Brain microvascular endothelial cell (primary cell): ENCODE results near the gene ZKSCAN4.

Experiments
- DNase-seq: peaks from one replicate; pipeline ENCODE4 v3.0.0-alpha.2; 2020
- H3K27ac ChIP-seq: fragments of 250-450 bp; sonication (Bioruptor Pico); 2 replicates; pipeline ENCODE4 v1.5.1; 2020; ENCODE audit warnings: mild to moderate bottlenecking, moderate library complexity
- H3K27me3 ChIP-seq: fragments of 250-450 bp; sonication (Bioruptor Pico); replicated peaks from 2 replicates; pipeline ENCODE4 v1.5.1; 2020; ENCODE audit warnings: mild to moderate bottlenecking
- H3K36me3 ChIP-seq: fragments of 250-450 bp; sonication (Bioruptor Pico); replicated peaks from 2 replicates; pipeline ENCODE4 v1.5.1; 2020; ENCODE audit warnings: mild to moderate bottlenecking
- H3K4me3 ChIP-seq: 2 replicates; pipeline ENCODE4 v1.5.1; 2011; ENCODE audit warnings: low read depth, mild to moderate bottlenecking, control low read depth, low read length, moderate library complexity
- in situ Hi-C: cut with HindIII; loops from 2 replicates; pipeline ENCODE4 v1.10.0; 2017; ENCODE audit warnings: low sequenced_read_pairs, low pct_ligation_motif_present
- TF ChIP-seq, protein P1 (sequence below): IDR thresholded peaks from 2 replicates; pipeline ENCODE4 v1.5.1; 2011; ENCODE audit warnings: low read depth, mild to moderate bottlenecking, moderate library complexity, low read length, control low read depth, inconsistent platforms; ENCODE audit errors: missing control alignments

The ZKSCAN4 gene

DNA sequence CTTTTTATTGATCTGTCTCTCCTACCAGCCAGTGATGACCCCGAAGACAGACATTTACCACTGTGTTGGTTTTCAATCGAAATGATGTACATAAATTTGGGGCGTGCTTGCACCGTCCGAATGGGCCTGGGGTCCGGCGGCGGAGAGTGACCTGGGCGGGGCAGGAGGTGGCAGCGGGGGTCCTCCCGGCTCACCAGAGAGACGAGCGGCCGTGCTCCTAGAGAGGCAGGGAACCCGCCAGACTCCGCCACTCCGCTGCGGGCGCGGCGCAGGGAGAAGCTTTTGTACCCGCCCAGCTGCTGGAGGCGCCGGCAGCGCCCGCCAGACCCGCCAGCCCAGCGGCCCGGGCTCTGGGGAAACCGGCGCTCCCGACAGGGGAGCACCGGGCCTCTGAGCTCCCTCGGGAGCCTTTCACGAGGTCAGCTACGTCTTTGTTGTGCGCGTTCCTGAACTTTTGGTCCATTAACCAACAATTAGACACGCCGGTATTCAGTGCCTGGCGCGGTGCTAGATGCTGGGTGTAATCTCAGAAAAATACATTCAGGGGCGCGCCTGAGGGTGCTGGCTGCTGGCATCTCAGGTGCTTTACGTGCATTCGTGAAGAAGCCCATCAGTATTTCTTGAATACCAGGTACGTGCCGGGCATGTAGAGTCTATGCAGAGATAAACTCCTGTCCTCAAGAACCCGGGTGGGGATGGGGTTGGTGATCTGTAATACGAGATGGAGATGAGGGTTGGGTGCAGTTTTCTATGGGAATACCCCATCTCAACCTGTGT lies 29.4 kb upstream of the ZKSCAN4 start, which contains the start of gene PGBD1:
TSS of gene PGBD1 (plus strand) at position 285 of the 777 bp plus-strand sequence. CDS start 2,242 bp downstream, outside the sequence.
- in situ Hi-C loops, result no loop called here
- H3K27ac ChIP-seq, result peak within 1 kb of the TSS; percentile 29

GRCh38 chr6:28280595-28281287 lies 28.7 kb upstream of the ZKSCAN4 start:
- in situ Hi-C loops, result no loop called here
- H3K36me3 ChIP-seq, result peaks cover 13% of the 10 kb centered on the region
- no peak overlapping the region for H3K27ac ChIP-seq
- no peak for DNase-seq
- TF ChIP-seq, protein P1, sequence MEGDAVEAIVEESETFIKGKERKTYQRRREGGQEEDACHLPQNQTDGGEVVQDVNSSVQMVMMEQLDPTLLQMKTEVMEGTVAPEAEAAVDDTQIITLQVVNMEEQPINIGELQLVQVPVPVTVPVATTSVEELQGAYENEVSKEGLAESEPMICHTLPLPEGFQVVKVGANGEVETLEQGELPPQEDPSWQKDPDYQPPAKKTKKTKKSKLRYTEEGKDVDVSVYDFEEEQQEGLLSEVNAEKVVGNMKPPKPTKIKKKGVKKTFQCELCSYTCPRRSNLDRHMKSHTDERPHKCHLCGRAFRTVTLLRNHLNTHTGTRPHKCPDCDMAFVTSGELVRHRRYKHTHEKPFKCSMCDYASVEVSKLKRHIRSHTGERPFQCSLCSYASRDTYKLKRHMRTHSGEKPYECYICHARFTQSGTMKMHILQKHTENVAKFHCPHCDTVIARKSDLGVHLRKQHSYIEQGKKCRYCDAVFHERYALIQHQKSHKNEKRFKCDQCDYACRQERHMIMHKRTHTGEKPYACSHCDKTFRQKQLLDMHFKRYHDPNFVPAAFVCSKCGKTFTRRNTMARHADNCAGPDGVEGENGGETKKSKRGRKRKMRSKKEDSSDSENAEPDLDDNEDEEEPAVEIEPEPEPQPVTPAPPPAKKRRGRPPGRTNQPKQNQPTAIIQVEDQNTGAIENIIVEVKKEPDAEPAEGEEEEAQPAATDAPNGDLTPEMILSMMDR, result no peak
- no peaks in the 10 kb centered on the region for H3K27me3 ChIP-seq
- H3K4me3 ChIP-seq, result peak overlapping the region; percentile 76

More for the DNA sequence above, 29.4 kb upstream of the ZKSCAN4 start, which contains the start of gene PGBD1:
- Histone ChIP-seq H3K27me3 (no peaks in the 10 kb centered on the region), H3K4me3 (peak within 1 kb of the TSS; percentile 76), H3K36me3 (peaks cover 15% of the 10 kb centered on the region)
- DNase-seq, result peak; percentile 46
- TF ChIP-seq, protein P1, result no peak

DNA sequence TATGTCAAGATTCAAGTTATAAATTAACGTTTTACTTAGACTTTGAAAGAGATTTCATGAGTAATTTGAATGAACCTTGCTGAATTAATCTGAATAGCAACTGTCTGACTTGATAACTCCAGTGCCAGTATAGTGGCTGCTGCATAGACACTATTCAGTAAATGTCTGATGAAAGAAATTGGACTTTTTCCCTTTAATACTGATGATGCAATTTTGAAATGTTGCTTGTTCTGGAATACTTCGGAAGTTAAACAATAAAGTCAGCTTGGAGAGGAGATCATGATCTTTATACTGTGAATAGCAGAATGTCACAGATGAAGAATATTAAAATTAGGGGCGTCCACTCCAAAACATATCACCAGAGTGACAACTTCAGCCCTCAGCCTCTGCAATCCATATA lies 25.7 kb upstream of the ZKSCAN4 start:
- Histone ChIP-seq H3K27ac (no peak overlapping the region), H3K4me3 (no peak overlapping the region), H3K36me3 (peaks cover 11% of the 10 kb centered on the region), H3K27me3 (no peaks in the 10 kb centered on the region)
- TF ChIP-seq, protein P1, result no peak
- no peak for DNase-seq
- in situ Hi-C loops, result no loop called here

- H3K36me3 ChIP-seq, result peaks cover 16% of the 10 kb centered on the region
- no peak overlapping the region for H3K4me3 ChIP-seq
- in situ Hi-C loops, result no loop called here
- no peak overlapping the region for H3K27ac ChIP-seq
- DNase-seq, result no peak
- no peaks in the 10 kb centered on the region for H3K27me3 ChIP-seq
- TF ChIP-seq, protein P1, result no peak
Measured at GRCh38 chr6:28274888-28275287, 22.8 kb upstream of the ZKSCAN4 start.

DNA sequence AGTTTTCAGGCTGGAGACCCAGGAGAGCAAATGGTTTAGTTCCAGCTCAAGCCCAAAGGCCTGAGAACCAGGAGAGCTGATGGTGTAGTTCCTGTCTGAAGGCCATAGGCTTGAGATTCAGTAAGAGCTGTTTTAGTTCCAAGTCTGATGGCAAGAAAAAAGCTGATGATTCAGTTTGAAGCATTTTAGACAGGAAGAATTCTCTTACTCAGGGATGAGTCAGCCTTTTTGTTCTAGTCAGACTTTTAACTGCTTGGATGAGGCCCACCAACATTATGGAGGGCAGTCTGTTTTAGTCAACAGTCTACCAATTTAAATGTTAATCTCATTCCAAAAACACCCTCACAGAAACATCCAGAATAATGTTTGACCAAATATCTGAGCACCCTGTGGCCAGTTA lies 17.4 kb upstream of the ZKSCAN4 start:
- H3K36me3 ChIP-seq, result peaks cover 5% of the 10 kb centered on the region
- peak overlapping the region; percentile 49 for H3K27ac ChIP-seq
- DNase-seq, result peak; percentile 61
- TF ChIP-seq, protein P1, result no peak
- in situ Hi-C loops, result no loop called here
- H3K4me3 ChIP-seq, result no peak overlapping the region
- H3K27me3 ChIP-seq, result no peaks in the 10 kb centered on the region
